Measurements from ENCODE around the gene RBM8A.

RBM8A gene

DNA sequence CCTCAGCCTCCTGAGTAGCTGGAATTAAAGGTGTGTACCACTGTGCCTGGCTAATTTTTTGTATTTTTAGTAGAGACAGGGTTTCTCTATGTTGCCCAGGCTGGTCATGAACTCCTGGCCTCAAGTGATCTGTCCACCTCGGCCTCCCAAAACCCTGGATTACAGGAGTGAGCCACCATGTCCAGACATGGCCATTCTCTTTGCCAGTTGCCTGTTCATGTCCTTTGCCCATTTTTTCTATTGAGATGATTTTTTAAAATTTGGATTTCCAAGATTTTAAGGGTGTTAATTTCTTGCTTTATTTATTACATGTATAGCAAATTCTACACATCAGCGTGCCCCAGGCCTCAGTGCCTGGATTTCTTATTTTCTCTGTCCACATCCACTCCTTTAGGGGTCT is 40.0 kb upstream of the RBM8A start:
- no peak for DNase-seq (ENCODE audit: low read depth)
- H3K4me3 ChIP-seq (ENCODE audit: low read depth, low read length), result no peak overlapping the region
- no peak for TF ChIP-seq POLR2A (IDR thresholded peaks at IDR 0.05; ENCODE audit: extremely low read depth, insufficient read length)
- no peak for TF ChIP-seq CTCF (IDR thresholded peaks at IDR 0.05; ENCODE audit: low read depth, low read length)
- TF ChIP-seq MAX (IDR thresholded peaks at IDR 0.05; ENCODE audit: low read depth, low read length), result no peak
- TF ChIP-seq MYC (IDR thresholded peaks at IDR 0.05; ENCODE audit: low read depth, low read length), result no peak

DNA sequence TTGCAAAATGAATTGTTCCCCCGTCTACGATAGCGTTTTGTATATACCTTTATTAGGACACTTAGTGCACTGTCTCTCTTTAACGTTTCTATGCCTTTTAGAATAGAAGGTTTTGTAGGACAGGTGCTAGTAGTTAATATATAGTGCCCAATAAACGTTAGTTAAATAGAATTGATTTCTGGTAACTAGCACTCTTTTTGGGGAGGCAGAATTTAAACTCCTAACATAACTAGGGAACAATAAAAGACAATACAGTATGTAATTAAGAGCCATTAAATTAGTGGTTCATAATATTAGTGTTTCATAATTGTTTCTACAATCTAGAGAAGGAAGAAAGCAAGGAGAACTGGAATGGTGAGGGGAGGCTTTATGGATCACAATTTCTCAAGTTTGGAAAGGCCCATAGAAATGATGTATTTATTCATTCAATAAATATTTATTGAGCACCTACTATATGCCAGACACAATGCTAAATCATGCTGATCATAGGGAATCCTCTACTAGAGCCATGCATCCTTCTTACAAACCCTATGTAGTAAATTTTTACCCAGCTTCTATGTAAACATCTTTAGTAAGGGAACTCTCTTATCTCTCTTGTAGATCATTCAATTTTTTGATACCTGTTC is 37.9 kb upstream of the RBM8A start:
- no peak for DNase-seq (ENCODE audit: low read depth)
- H3K4me3 ChIP-seq (ENCODE audit: low read depth, low read length), result peak overlapping the region; percentile 89
- TF ChIP-seq CTCF (IDR thresholded peaks at IDR 0.05; ENCODE audit: low read depth, low read length) (no peak), MYC (IDR thresholded peaks at IDR 0.05; ENCODE audit: low read depth, low read length) (no peak), POLR2A (IDR thresholded peaks at IDR 0.05; ENCODE audit: extremely low read depth, insufficient read length) (no peak), MAX (IDR thresholded peaks at IDR 0.05; ENCODE audit: low read depth, low read length) (no peak; the same call in 1 of the 2 replicates)

GRCh38 chr1:145964328-145965118 is 37.2 kb upstream of the RBM8A start, which contains the start of the genes ANKRD34A and POLR3GL:
Gene ANKRD34A (minus strand): TSS chr1:145964575. CDS start chr1:145961759, 2,816 bp downstream.
Gene POLR3GL (plus strand): TSS chr1:145964690. CDS start chr1:145974866, 10,176 bp downstream.
- DNase-seq (ENCODE audit: low read depth), result peak; percentile 94
- TF ChIP-seq MAX (IDR thresholded peaks at IDR 0.05; ENCODE audit: low read depth, low read length) (peak; percentile 37), CTCF (IDR thresholded peaks at IDR 0.05; ENCODE audit: low read depth, low read length) (no peak), POLR2A (IDR thresholded peaks at IDR 0.05; ENCODE audit: extremely low read depth, insufficient read length) (peak; percentile 96), MYC (IDR thresholded peaks at IDR 0.05; ENCODE audit: low read depth, low read length) (peak; percentile 34; the same call in 1 of the 2 replicates)
- H3K4me3 ChIP-seq (ENCODE audit: low read depth, low read length), result peak within 1 kb of the TSS; percentile 89

DNA sequence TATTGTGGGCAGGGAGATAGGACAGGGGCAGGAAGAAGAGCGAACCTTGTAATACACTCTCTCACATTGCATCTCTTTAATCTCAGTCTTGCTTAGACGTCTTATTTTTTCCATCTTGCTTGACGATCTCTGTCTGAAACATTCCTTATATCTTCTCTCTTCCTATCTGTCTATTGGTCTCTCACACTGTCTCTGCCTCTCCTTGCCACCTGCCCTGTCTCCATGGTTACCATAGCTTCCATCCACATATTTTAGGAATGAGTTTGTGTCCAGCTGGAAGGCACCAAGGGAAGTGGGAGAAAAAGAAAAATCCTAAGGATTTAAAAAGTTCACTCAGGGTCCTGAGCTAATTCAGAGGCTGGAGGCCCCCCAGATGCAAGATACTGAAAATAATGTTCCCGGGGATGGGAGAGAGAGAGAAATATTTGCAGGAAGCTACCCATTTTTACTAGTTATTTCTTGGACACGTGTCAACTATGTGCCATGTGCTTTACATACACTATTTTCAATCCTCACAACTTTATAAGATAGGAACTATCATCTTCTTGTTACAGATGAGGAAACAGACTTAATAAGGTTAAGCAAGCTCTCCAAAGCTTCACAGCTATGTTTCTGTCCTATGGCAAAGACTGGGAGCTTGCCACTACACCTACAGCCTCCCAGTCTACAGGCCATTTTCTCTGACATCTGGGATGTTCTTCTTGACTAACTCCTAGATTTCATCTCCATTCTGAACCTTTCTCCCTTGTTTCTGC is 36.2 kb upstream of the RBM8A start:
- TF ChIP-seq MYC (IDR thresholded peaks at IDR 0.05; ENCODE audit: low read depth, low read length) (no peak), MAX (IDR thresholded peaks at IDR 0.05; ENCODE audit: low read depth, low read length) (peak; percentile 81)
- no peak for DNase-seq (ENCODE audit: low read depth)
- H3K4me3 ChIP-seq (ENCODE audit: low read depth, low read length), result peak overlapping the region; percentile 89

GRCh38 chr1:145962157-145963102 is 35.1 kb upstream of the RBM8A start:
- no peak overlapping the region for H3K4me3 ChIP-seq (ENCODE audit: low read depth, low read length)
- no peak for DNase-seq (ENCODE audit: low read depth)
- TF ChIP-seq POLR2A (IDR thresholded peaks at IDR 0.05; ENCODE audit: extremely low read depth, insufficient read length), result no peak
- no peak for TF ChIP-seq MAX (IDR thresholded peaks at IDR 0.05; ENCODE audit: low read depth, low read length)
- no peak for TF ChIP-seq CTCF (IDR thresholded peaks at IDR 0.05; ENCODE audit: low read depth, low read length)
- TF ChIP-seq MYC (IDR thresholded peaks at IDR 0.05; ENCODE audit: low read depth, low read length), result no peak

Data from NB4 (cell line).